ENCODE results near the gene HP.

- TF ChIP-seq ZKSCAN1 (IDR thresholded peaks at IDR 0.05; ENCODE audit: low read length), result no peak
- TF ChIP-seq, protein P1, sequence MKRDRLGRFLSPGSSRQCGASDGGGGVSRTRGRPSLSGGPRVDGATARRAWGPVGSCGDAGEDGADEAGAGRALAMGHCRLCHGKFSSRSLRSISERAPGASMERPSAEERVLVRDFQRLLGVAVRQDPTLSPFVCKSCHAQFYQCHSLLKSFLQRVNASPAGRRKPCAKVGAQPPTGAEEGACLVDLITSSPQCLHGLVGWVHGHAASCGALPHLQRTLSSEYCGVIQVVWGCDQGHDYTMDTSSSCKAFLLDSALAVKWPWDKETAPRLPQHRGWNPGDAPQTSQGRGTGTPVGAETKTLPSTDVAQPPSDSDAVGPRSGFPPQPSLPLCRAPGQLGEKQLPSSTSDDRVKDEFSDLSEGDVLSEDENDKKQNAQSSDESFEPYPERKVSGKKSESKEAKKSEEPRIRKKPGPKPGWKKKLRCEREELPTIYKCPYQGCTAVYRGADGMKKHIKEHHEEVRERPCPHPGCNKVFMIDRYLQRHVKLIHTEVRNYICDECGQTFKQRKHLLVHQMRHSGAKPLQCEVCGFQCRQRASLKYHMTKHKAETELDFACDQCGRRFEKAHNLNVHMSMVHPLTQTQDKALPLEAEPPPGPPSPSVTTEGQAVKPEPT (CRISPR knock-in tag; IDR thresholded peaks at IDR 0.05; ENCODE audit: low read depth), result no peak
- no peak for TF ChIP-seq FOSL1 (CRISPR knock-in tag; IDR thresholded peaks at IDR 0.05; ENCODE audit: borderline replicate concordance)
- TF ChIP-seq EZH2 (conservative IDR thresholded peaks at IDR 0.05; ENCODE audit: low read depth, low read length), result no peak
- no peak for TF ChIP-seq POLR2AphosphoS5 (IDR thresholded peaks at IDR 0.05; ENCODE audit: low read depth, low read length)
- TF ChIP-seq FOXP1 (IDR thresholded peaks at IDR 0.05), result no peak
- no peak for TF ChIP-seq FOXP1 (CRISPR knock-in tag; IDR thresholded peaks at IDR 0.05)
- TF ChIP-seq ZNF790 (CRISPR knock-in tag; IDR thresholded peaks at IDR 0.05; ENCODE audit: borderline replicate concordance), result no peak
- no peak for TF ChIP-seq MYNN (CRISPR knock-in tag; IDR thresholded peaks at IDR 0.05; ENCODE audit: low read depth)
- TF ChIP-seq REST (IDR thresholded peaks at IDR 0.05; ENCODE audit: borderline replicate concordance in 1 of 2, low read depth in 1 of 2, low read length in 2 of 2), result no peak
- TF ChIP-seq, protein P2, sequence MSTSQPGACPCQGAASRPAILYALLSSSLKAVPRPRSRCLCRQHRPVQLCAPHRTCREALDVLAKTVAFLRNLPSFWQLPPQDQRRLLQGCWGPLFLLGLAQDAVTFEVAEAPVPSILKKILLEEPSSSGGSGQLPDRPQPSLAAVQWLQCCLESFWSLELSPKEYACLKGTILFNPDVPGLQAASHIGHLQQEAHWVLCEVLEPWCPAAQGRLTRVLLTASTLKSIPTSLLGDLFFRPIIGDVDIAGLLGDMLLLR (CRISPR knock-in tag; IDR thresholded peaks at IDR 0.05), result no peak
- TF ChIP-seq KDM5B (CRISPR knock-in tag; IDR thresholded peaks at IDR 0.05; ENCODE audit: borderline replicate concordance), result no peak
Observed at GRCh38 chr16:72084445-72084844, 30.1 kb downstream of the HP start.

All from HepG2 (cell line).